ENCODE results near the gene MAP6D1. TPM values are rescaled to one million over a fixed set of nuclear protein-coding genes. Genes with fewer than 3 reads are reported as not detected.

Gene MAP6D1
- total RNA-seq, 1 donor from 2014 or later: 1.2 TPM

DNA sequence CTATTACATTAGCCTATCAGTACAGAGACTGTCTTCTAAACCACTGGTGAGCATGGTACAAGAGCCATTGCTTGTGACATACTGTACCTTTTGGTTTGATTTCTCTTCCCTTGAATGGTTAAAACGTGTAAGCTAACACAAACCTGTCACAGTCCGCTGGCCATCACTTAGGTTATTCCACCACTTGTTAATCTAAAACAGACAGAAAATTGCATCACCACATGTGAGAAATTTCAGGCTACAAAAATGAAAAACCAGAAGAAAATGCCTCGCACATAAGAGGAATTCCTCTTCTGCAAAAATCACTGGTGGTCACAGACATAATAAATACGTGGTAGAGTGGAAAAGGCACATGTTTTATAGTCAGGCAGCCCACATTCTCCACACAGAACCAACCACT lies 37.2 kb upstream of the MAP6D1 start:
- DNase-seq (no peak), ATAC-seq (no peak)
- Histone ChIP-seq H3K4me1 (no peaks in the 10 kb centered on the region), H3K27me3 (no peaks in the 10 kb centered on the region), H3K36me3 (peaks cover 89% of the 10 kb centered on the region), H3K27ac (no peak overlapping the region), H3K9me3 (no peaks in the 10 kb centered on the region), H3K4me3 (no peak overlapping the region)
- no peak for TF ChIP-seq CTCF (IDR thresholded peaks at IDR 0.05)
- intact Hi-C loops (cut with DNase I): no loop called here

DNA sequence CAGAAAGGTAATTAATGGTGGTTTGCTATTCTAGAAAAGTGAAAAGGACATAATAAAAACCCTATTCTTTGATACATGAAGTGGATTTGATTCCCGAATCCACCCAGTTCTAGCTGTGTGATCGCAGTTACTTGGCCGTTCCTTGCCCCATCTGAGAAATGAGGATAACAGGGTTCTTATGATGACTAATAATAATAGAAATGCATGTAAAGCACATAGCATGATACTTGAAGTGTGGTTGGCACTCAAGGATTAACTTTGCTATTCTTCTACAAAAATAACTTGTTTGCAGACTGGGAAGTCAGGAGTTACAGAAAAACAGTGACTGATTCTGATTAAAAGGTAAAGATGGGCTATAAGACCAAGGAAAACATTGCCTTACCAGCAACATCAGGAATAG lies 32.5 kb upstream of the MAP6D1 start:
- Histone ChIP-seq H3K4me3 (no peak overlapping the region), H3K27me3 (no peaks in the 10 kb centered on the region), H3K27ac (no peak overlapping the region), H3K4me1 (no peaks in the 10 kb centered on the region), H3K9me3 (no peaks in the 10 kb centered on the region), H3K36me3 (peaks cover 73% of the 10 kb centered on the region)
- DNase-seq (no peak), ATAC-seq (no peak)
- intact Hi-C loops (cut with DNase I): no loop called here
- TF ChIP-seq CTCF (IDR thresholded peaks at IDR 0.05): no peak

DNA sequence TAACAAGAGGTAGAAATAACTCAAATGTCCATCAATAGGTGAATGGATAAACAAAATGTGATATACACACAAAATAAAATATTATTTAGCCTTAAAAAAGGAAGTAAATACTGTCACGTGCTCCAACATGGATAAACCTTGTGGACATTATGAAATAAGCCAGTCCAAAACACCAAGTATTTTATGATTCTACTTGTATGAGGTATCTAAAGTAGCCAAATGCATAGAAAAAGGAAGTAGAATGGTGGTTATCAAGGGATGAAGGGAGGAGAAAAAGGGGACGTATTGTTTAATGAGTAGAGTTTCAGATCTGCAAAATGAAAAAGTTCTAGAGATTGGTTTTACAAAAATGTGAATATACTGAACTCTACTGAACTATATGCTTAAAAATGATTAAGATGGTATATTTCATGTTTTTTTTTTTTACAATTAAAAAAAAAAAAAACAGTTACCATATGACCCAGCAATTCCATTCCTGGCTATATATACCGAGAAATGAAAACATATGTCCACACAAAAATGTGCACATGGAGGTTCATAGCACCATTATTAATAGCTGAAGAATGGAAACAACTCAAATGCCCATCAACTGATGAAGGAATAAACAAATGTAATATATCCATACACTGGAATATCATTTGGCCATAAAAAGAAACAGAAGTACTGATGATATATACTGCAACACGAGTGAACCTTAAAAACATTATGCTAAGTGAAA lies 29.1 kb upstream of the MAP6D1 start:
- Histone ChIP-seq H3K27ac (no peak overlapping the region), H3K4me3 (no peak overlapping the region), H3K9me3 (no peaks in the 10 kb centered on the region), H3K27me3 (no peaks in the 10 kb centered on the region), H3K36me3 (peaks cover 59% of the 10 kb centered on the region), H3K4me1 (no peaks in the 10 kb centered on the region)
- ATAC-seq: no peak
- TF ChIP-seq CTCF (IDR thresholded peaks at IDR 0.05): no peak
- DNase-seq: no peak
- intact Hi-C loops (cut with DNase I): no loop called here

DNA sequence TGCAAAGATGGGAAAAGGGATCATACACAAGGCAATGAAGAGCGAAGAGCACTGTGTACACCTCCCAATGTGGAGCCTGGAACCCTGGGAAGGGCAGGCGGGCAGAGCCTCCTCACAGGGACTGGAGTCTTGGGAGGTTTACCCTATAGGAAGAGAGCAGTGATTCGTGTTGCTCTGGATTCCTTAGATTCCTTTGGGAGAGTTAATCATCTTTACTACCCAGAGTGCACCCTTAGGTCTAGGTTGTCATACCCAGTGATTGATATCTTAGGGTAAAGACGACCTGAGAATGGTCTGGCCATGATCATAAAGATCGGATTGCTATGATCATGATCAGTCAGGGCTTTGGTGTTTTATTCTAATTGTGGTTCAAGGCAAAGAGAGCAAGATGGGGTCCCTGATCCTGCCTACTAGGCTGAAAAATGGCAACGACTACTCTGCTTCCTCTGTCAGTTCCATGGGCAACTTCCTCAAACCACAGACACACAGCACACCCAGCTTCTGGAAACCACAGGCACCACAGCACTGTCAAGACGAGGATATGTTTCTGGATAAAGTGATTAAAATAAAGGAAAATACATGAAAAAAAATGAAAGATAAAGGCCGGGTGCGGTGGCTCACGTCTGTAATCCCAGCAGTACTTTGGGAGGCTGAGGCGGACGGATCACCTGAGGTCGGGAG lies 20.4 kb upstream of the MAP6D1 start:
- Histone ChIP-seq H3K4me1 (no peaks in the 10 kb centered on the region), H3K4me3 (no peak overlapping the region), H3K36me3 (peaks cover 85% of the 10 kb centered on the region), H3K27me3 (no peaks in the 10 kb centered on the region), H3K9me3 (no peaks in the 10 kb centered on the region), H3K27ac (no peak overlapping the region)
- intact Hi-C loops (cut with DNase I): no loop called here
- ATAC-seq (peak; percentile 66), DNase-seq (no peak)
- TF ChIP-seq CTCF (IDR thresholded peaks at IDR 0.05): no peak

DNA sequence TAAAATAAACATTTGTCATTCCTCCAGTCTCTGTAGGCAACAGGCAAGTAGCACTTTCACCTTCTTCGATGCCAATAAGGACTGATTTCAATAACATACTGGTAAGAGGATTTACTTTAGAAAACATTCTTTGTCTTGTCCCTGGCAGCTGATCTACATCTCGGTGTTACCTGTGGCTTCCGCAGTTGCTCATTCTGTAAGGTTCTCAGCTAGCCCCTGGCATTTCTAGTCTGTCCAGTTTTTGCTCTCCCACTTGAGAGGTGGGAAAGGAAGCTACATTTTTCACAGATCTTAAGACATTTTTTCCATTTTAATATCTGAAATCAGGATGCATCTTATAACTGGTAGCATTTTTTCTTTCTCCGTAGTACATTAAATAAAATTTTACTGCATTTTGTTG lies 19.7 kb upstream of the MAP6D1 start:
- ATAC-seq: no peak
- intact Hi-C loops (cut with DNase I): no loop called here
- no peak for TF ChIP-seq CTCF (IDR thresholded peaks at IDR 0.05)
- peaks cover 90% of the 10 kb centered on the region for H3K36me3 ChIP-seq
- no peak overlapping the region for H3K27ac ChIP-seq
- H3K9me3 ChIP-seq: no peaks in the 10 kb centered on the region
- no peaks in the 10 kb centered on the region for H3K4me1 ChIP-seq
- no peak for DNase-seq
- H3K4me3 ChIP-seq: no peak overlapping the region
- H3K27me3 ChIP-seq: no peaks in the 10 kb centered on the region
